Neural progenitor cell (in vitro differentiated cells): ENCODE measurements around the gene KLHL10. TPM values are rescaled to one million over a fixed set of nuclear protein-coding genes. Genes with fewer than 3 reads are reported as not detected.
"Not testable (repeated sequence)": the region's sequence is repeated elsewhere in the genome, so short reads cannot be mapped to it uniquely, and the experiment has no call there.

Experiments
- DNase-seq: peaks from one replicate; pipeline ENCODE4 v3.0.0-alpha.2; 2016; ENCODE audit warnings: low spot score
- H2AFZ ChIP-seq: fragments of 200-600 bp; sonication (generic); replicated peaks from 2 replicates; pipeline ENCODE4 v1.6.1; 2016; ENCODE audit warnings: antibody characterized with exemption
- H3F3A ChIP-seq: fragments of 200-600 bp; sonication (generic); 2 replicates; pipeline ENCODE4 v1.6.1; 2016; ENCODE audit warnings: antibody characterized with exemption, low read depth
- H3K27ac ChIP-seq: fragments of 200-600 bp; sonication (generic); 2 replicates; pipeline ENCODE4 v1.5.1; 2016; ENCODE audit warnings: mild to moderate bottlenecking
- H3K27me3 ChIP-seq: fragments of 200-600 bp; sonication (generic); 2 replicates; pipeline ENCODE4 v1.6.1; 2016; ENCODE audit warnings: mild to moderate bottlenecking, moderate library complexity
- H3K36me3 ChIP-seq: fragments of 200-600 bp; sonication (generic); 2 replicates; pipeline ENCODE4 v1.5.1; 2016
- H3K4me1 ChIP-seq: fragments of 200-600 bp; sonication (generic); 2 replicates; pipeline ENCODE4 v1.6.1; 2016; ENCODE audit warnings: mixed run types
- H3K4me2 ChIP-seq: fragments of 200-600 bp; sonication (generic); 2 replicates; pipeline ENCODE4 v1.6.1; 2016
- H3K4me3 ChIP-seq: fragments of 200-600 bp; sonication (generic); 2 replicates; pipeline ENCODE4 v1.5.1; 2016
- H3K79me2 ChIP-seq: fragments of 200-600 bp; sonication (generic); 2 replicates; pipeline ENCODE4 v1.6.1; 2016; ENCODE audit warnings: low read depth
- H3K9ac ChIP-seq: fragments of 200-600 bp; sonication (generic); 2 replicates; pipeline ENCODE4 v1.6.1; 2016
- H3K9me3 ChIP-seq: fragments of 200-600 bp; sonication (generic); 2 replicates; pipeline ENCODE4 v1.5.1; 2016; ENCODE audit warnings: low read depth
- H4K20me1 ChIP-seq: fragments of 200-600 bp; sonication (generic); 2 replicates; pipeline ENCODE4 v1.6.1; 2016; ENCODE audit warnings: low read depth
- H3K27ac Mint-ChIP-seq: 3 replicates; pipeline ENCODE4 v1.8.0; 2021; ENCODE audit warnings: mixed read lengths
- H3K27me3 Mint-ChIP-seq: 2 replicates; pipeline ENCODE4 v1.8.0; 2022; ENCODE audit warnings: low read depth, mild to moderate bottlenecking, inconsistent platforms, moderate library complexity, mixed read lengths; ENCODE audit not compliant: insufficient read depth
- H3K36me3 Mint-ChIP-seq: 3 replicates; pipeline ENCODE4 v1.8.0; 2021; ENCODE audit warnings: mixed read lengths
- H3K4me1 Mint-ChIP-seq: 3 replicates; pipeline ENCODE4 v1.8.0; 2021; ENCODE audit warnings: mixed read lengths
- H3K4me3 Mint-ChIP-seq: 3 replicates; pipeline ENCODE4 v1.8.0; 2021; ENCODE audit warnings: mild to moderate bottlenecking, moderate library complexity, mixed read lengths
- H3K9me3 Mint-ChIP-seq: 3 replicates; pipeline ENCODE4 v1.8.0; 2020; ENCODE audit warnings: mixed read lengths
- EZH2 ChIP-seq: fragments of 200-600 bp; sonication (generic); IDR thresholded peaks from 2 replicates; pipeline ENCODE4 v1.6.1; 2017; ENCODE audit warnings: antibody characterized with exemption, mild to moderate bottlenecking, moderate library complexity
- EZH2phosphoT487 ChIP-seq: fragments of 200-600 bp; sonication (generic); IDR thresholded peaks from 2 replicates; pipeline ENCODE4 v1.6.1; 2017; ENCODE audit warnings: antibody characterized with exemption
- total RNA-seq: library from RNA; depleted of rRNA; stranded (reverse); fragments of >200 nt; gene quantifications from 2 replicates; pipeline ENCODE4 v1.2.3, GENCODE V29; 2015; ENCODE audit warnings: low replicate concordance
- TF ChIP-seq, protein P1 (sequence below): fragments of 200-600 bp; sonication (generic); IDR thresholded peaks from 2 replicates; pipeline ENCODE4 v1.5.1; 2017; ENCODE audit warnings: antibody characterized with exemption, mild to moderate bottlenecking

KLHL10 gene
- total RNA-seq, 1 donor from 2014 or later, result 0.65 TPM

DNA sequence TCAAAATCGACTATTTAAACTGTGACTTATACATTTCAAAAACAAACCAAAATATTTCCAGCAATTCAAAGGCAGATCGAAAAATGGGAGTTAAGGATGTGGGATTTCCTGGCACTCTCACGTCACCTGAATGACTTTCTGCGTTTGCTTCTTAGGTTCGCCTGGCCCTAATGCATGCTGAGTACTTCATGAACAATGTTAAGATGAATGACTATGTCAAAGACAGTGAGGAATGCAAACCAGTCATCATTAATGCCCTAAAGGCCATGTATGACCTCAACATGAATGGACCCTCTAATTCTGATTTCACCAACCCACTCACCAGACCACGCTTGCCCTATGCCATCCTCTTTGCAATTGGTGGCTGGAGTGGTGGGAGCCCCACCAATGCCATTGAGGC lies 7.3 kb downstream of the KLHL10 start:
- no peak for DNase-seq
- no peak overlapping the region for H3K9ac ChIP-seq
- H3K4me3 Mint-ChIP-seq, result no peak overlapping the region
- TF ChIP-seq, protein P1, sequence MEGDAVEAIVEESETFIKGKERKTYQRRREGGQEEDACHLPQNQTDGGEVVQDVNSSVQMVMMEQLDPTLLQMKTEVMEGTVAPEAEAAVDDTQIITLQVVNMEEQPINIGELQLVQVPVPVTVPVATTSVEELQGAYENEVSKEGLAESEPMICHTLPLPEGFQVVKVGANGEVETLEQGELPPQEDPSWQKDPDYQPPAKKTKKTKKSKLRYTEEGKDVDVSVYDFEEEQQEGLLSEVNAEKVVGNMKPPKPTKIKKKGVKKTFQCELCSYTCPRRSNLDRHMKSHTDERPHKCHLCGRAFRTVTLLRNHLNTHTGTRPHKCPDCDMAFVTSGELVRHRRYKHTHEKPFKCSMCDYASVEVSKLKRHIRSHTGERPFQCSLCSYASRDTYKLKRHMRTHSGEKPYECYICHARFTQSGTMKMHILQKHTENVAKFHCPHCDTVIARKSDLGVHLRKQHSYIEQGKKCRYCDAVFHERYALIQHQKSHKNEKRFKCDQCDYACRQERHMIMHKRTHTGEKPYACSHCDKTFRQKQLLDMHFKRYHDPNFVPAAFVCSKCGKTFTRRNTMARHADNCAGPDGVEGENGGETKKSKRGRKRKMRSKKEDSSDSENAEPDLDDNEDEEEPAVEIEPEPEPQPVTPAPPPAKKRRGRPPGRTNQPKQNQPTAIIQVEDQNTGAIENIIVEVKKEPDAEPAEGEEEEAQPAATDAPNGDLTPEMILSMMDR, result no peak
- TF ChIP-seq EZH2 (no peak), EZH2phosphoT487 (no peak)
- H3K4me3 ChIP-seq, result no peak overlapping the region
- no peak overlapping the region for H3K27ac ChIP-seq
- no peaks in the 10 kb centered on the region for H3K36me3 Mint-ChIP-seq
- no peaks in the 10 kb centered on the region for H3K4me1 ChIP-seq
- H3K79me2 ChIP-seq, result peaks cover 11% of the 10 kb centered on the region
- no peaks in the 10 kb centered on the region for H3F3A ChIP-seq
- H4K20me1 ChIP-seq, result peaks cover 19% of the 10 kb centered on the region
- no peak overlapping the region for H2AFZ ChIP-seq
- H3K36me3 ChIP-seq, result no peaks in the 10 kb centered on the region
- H3K4me1 Mint-ChIP-seq, result no peaks in the 10 kb centered on the region
- no peak overlapping the region for H3K4me2 ChIP-seq
- no peak overlapping the region for H3K27ac Mint-ChIP-seq
- no peaks in the 10 kb centered on the region for H3K27me3 ChIP-seq
- H3K27me3 Mint-ChIP-seq, result peaks cover 4% of the 10 kb centered on the region
- H3K9me3 Mint-ChIP-seq, result no peaks in the 10 kb centered on the region
- no peaks in the 10 kb centered on the region for H3K9me3 ChIP-seq

DNA sequence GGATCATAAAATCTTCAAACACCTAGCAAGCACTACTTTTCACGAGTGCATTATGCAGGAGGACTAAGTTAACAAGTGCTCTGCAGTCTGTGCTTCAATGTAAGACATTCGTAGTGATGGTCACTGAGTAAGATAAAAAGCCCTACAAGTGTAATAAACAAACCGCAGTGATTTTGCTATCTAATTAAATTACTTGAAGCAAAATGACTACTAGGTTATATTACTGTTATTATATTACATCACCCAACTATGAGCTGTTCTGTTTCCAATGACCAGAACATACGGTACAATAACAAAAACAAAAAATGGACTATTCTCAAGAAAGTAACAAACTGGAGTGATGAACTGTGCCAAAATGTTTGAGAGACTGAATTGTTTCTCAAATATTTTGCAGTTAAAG lies 11.2 kb downstream of the KLHL10 start:
- Mint-ChIP-seq H3K4me3 (no peak overlapping the region), H3K4me1 (no peaks in the 10 kb centered on the region), H3K9me3 (no peaks in the 10 kb centered on the region), H3K36me3 (peaks cover 7% of the 10 kb centered on the region), H3K27me3 (peaks cover 2% of the 10 kb centered on the region), H3K27ac (no peak overlapping the region)
- no peaks in the 10 kb centered on the region for H3K4me1 ChIP-seq
- no peaks in the 10 kb centered on the region for H3K36me3 ChIP-seq
- H3K4me2 ChIP-seq, result no peak overlapping the region
- H3K4me3 ChIP-seq, result no peak overlapping the region
- H3K9me3 ChIP-seq, result no peaks in the 10 kb centered on the region
- H2AFZ ChIP-seq, result no peak overlapping the region
- TF ChIP-seq EZH2phosphoT487 (no peak), EZH2 (no peak)
- H3K27ac ChIP-seq, result no peak overlapping the region
- H3K9ac ChIP-seq, result no peak overlapping the region
- no peaks in the 10 kb centered on the region for H3F3A ChIP-seq
- H3K79me2 ChIP-seq, result peaks cover 48% of the 10 kb centered on the region
- H3K27me3 ChIP-seq, result no peaks in the 10 kb centered on the region
- peaks cover 44% of the 10 kb centered on the region for H4K20me1 ChIP-seq
- no peak for DNase-seq

DNA sequence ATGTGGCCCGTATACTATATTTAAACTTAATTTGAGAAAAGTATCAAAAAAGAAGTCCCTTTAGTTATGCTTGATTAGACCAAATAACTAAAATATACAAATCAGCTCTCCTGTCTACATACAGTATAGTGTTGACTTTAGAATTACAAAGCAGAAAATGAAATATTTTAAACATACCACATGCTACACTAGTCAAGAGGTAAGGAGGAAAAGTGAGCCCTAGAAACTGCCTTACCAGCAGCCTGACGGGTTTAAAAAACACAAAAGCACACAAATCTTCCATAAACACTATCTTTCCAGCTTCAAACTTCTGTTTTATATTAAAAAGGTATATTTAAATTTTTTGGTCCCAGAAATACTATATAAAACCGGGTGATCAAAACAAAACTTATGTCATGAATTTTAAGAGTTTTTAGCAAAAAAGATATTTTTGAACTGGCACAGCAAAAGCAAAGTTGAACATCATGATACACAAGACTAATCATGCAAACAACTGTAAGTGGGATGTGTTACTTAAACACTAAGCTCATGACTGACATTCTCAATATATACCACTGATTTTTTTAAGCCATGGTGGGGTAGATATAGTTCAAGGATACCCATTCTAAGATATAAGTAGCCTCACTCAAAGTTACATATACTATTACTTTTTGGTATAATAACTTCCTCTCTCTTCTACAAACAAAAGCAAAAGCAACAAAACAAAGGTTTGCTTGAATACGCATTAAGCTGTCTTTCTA lies 11.8 kb downstream of the KLHL10 start:
- Histone ChIP-seq H3K4me1 (no peaks in the 10 kb centered on the region), H3K27ac (no peak overlapping the region), H3F3A (no peaks in the 10 kb centered on the region), H3K9ac (no peak overlapping the region), H2AFZ (no peak overlapping the region), H4K20me1 (peaks cover 49% of the 10 kb centered on the region), H3K79me2 (peaks cover 54% of the 10 kb centered on the region), H3K9me3 (no peaks in the 10 kb centered on the region), H3K4me3 (no peak overlapping the region), H3K4me2 (no peak overlapping the region), H3K27me3 (no peaks in the 10 kb centered on the region), H3K36me3 (no peaks in the 10 kb centered on the region)
- no peak overlapping the region for H3K4me3 Mint-ChIP-seq
- no peaks in the 10 kb centered on the region for H3K9me3 Mint-ChIP-seq
- no peak for DNase-seq
- H3K4me1 Mint-ChIP-seq, result no peaks in the 10 kb centered on the region
- no peak overlapping the region for H3K27ac Mint-ChIP-seq
- peaks cover 7% of the 10 kb centered on the region for H3K36me3 Mint-ChIP-seq
- TF ChIP-seq, protein P1, result no peak
- H3K27me3 Mint-ChIP-seq, result peaks cover 2% of the 10 kb centered on the region

DNA sequence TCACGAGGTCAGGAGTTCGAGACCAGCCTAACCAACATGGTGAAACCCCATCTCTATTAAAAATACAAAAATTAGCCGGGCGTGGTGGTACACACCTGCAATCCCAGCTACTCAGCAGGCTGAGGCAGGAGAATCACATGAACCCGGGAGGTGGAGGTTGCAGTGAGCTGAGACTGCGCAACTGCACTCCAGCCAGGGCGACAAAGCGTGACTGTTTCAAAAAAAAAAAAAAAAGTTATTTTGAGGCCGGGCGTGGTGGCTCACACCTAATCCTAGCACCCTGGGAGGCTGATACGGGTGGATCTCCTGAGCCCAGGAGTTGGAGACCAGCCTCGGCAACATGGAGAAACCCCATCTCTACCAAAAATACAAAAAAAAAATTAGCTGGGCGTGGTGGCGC lies 13.8 kb downstream of the KLHL10 start:
- H3K36me3 Mint-ChIP-seq, result peaks cover 13% of the 10 kb centered on the region
- not testable (repeated sequence) for H3K27ac Mint-ChIP-seq, H3F3A ChIP-seq, H3K27ac ChIP-seq, H3K36me3 ChIP-seq, H3K27me3 Mint-ChIP-seq, H3K4me3 ChIP-seq, H3K27me3 ChIP-seq, H3K9me3 Mint-ChIP-seq, H3K4me1 ChIP-seq, H3K9ac ChIP-seq, H3K4me1 Mint-ChIP-seq, DNase-seq, H2AFZ ChIP-seq, H3K4me3 Mint-ChIP-seq, H3K9me3 ChIP-seq, H3K4me2 ChIP-seq
- peaks cover 70% of the 10 kb centered on the region for H3K79me2 ChIP-seq
- peaks cover 55% of the 10 kb centered on the region for H4K20me1 ChIP-seq
